ENCODE data around the gene HYDIN.
A peak's percentile ranks its signal among the peaks of the same experiment; 100 is the strongest.

HYDIN gene

DNA sequence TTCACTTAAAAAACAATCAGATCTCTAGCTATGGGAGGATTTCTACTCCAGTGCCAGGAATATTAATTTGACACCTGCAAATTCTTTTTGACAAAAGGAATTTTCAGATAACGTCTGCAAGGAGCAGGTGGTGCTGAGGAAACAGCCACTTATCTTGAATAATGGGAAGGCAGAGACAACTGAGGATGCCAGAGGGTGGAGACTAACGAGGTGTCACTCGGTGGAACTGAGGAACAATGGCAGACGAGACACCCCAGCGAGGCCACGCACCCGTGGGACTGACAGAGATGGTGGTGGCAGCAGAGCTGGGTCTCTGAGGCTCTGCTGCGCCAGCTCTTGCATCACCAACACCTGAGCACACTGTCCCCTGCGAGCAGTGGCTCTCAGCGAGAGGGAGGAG lies 471.7 kb downstream of the HYDIN start:
- DNase-seq, result peak; percentile 21

All from NCI-H146 (cell line).